NCI-H1417 treated with DMSO at 0.1 percent for 48 hours (cell line): Measurements from ENCODE around the gene NPY.
"Not testable (repeated sequence)": the region's sequence is repeated elsewhere in the genome, so short reads cannot be mapped to it uniquely, and the experiment has no call there.

Experiments used
- DNase-seq: peaks from one replicate; lab custom pipeline; 2025; lab: John Stamatoyannopoulos, UW

The NPY gene

GRCh38 chr7:24283897-24284698 lies at the start of gene NPY:
Gene NPY (plus strand): TSS chr7:24284190. CDS start chr7:24285241, 1,051 bp downstream.
- no peak for DNase-seq

GRCh38 chr7:24239260-24239659 lies 44.7 kb upstream of the NPY start:
- DNase-seq, result no peak

DNA sequence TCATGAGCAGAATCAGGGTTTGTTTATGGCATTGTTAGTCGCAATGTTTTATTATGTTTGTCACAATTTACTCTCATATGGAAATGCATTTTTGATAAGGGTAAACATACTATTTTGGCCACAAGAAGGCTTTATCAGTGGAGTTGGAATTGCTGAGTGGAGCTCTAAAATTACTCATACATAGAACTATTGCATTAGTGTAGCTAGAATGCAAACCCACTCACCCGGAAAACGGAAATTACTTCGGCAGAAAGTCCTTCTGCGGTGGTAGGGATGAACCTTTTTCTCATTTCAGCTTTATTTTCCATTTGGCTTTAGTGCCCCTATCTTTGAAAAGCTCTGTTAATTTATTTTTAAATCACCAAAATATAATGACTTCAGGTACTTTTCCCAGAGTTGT lies 42.8 kb upstream of the NPY start:
- no peak for DNase-seq

DNA sequence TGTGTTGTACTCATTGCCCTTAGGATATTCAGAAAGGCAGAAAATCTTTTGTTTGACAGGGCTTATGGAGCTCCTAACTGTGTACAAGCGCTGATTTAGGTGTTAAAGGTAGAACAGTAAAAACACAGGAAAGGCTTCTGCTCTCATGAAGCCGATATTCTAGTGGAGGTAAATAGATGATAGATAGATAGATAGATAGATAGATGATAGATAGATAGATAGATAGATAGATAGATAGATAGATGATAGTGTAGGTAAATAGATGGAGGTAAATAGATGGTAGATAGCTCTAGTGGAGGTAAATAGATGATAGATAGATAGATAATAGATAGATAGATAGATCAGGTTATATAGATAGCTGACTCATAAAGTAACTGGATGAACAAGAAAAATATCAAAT lies 39.4 kb upstream of the NPY start:
- no peak for DNase-seq

- DNase-seq, result no peak
Measured at GRCh38 chr7:24245362-24245761, 38.6 kb upstream of the NPY start.

DNA sequence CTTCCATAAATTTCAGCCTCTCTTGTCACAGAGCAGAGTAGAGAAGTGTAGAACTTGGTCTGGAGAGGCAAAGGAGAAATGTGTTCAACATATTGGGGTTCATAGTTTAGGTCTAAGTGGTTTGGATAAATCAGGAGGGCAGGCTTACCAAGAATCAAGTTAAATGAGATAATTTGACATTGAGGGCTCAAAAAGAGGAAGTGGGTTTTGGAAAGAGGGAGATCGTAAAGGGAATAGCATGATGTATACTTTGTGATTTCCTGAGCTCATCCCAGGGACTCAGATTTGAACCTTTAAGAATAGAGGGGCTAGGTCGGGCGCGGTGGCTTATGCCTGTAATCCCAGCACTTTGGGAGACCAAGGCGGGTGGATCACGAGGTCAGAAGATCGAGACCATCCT lies 34.7 kb upstream of the NPY start:
- no peak for DNase-seq

DNA sequence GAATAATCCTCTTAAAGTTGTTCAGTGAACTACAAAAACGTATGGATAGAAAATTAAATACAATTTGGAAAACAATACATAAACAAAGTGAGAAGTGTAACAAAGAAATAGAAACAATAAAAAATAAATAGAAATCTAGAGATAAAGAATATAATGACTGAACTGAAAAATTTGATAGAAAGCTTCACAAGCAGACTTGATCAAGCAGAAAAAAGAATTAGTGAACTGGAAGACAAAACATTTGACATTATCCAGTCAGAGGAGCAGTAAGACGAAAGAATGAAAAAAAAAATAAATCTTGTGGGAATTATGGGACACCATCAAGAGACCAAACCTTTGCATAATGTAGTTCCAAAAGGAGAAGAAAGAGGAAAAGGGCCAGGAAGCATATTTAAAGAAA lies 32.4 kb upstream of the NPY start:
- no peak for DNase-seq

DNA sequence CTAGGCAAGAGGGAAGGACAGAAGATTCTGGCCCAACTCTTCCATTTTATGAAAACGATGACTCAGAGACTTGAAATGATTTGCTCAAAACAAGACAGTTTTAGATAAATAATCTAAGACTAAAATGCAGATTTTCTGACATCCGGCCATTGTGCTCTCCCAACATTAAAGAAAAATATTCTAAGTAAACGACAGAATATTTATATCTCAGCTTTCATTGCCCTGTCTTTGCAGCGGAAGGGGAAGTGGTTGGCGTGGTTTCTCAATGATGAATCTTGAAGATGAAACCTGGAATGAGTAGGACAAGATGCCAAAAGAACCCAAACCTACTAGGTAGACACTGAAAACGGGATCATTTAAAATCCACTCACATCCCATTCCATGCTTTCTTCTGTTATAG lies 28.9 kb upstream of the NPY start:
- no peak for DNase-seq

GRCh38 chr7:24258324-24258723 lies 25.7 kb upstream of the NPY start:
- DNase-seq, result not testable (repeated sequence)

DNA sequence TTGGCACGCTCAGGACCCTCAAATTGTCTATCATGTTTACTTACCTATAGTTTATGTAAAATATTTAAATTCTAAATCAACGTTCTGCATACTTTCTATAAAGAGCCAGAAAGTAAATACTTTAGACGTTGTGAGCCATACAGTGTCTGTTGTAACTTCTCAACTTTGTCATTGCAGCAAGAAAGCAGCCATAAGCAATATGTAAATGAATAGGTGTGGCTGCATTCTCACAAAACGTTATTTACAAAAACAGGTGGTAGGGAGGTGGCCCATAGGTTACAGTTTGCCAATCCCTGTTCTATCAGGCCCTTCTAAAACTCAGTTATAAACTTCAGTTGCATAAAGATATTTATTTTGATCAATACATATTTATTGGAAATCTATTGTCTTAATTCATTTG lies 12.1 kb upstream of the NPY start:
- DNase-seq, result no peak

DNA sequence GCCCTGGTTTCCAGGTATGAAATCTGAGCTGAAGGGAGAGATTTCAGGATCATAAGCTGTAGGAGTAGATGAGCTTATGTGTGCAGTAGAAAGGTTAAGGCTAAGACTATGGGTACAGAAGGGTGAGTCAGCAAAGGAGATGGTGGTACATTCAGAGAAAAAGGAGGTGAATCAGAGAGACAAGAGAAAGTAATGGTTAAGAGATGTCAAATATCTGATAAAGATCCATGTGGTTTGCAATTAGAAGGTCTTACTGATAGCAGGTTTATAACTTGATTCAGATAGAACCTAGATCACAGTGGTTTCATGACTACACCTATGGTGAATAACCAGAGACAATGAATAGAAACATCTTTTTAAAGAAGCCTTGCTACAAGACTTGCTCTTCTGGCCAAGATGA lies 4.5 kb upstream of the NPY start:
- no peak for DNase-seq

DNA sequence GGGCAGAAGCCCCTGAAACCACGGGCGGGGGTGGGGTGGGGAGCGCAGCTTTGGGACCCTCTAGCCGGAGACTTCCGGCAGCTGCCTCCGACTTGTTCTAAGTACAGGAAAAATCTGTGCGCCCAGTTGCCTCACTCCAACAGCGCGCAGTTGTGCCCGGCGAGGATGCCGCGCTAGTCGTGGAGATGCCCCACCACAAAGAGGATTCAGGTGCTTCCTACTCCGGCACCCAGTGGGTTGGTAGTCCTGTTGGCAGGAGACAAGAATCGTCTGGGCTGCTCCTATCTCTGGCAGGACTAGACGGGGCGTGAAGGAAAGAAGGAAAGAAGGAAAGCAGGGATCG lies 465 bp upstream of the NPY start:
- no peak for DNase-seq

GRCh38 chr7:24284699-24285506 lies 913 bp downstream of the NPY start:
- DNase-seq, result no peak

DNA sequence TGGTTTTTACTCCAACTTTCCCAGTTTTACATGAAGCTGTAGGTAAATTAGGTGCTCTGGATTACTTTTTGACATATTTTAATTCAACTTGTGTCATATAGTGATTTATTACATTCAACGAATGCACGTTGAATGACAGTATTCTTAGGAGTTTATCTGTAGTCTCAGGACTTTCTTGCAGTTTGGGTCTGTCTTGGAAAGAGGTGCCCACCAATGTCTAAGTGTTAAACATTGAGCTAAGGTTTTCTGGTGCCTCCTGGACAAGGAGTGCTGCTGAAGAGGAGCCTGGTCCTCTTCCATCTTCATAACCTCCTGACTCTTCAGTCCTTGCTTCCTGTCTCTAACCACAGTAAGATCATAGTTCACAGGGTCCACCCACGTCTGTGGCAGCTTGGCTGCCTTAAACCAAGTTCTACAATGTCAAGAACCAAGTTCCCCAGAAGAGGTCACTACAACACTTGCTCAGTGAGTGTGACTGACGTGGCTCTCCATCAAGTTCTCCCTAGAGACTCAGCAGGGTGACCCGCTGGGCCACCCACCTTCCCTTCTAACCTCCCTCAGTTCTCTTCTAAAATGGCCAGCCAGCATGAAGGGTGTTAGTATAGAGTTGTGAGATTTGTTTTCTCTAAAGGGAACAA lies 6.1 kb downstream of the NPY start:
- no peak for DNase-seq

DNA sequence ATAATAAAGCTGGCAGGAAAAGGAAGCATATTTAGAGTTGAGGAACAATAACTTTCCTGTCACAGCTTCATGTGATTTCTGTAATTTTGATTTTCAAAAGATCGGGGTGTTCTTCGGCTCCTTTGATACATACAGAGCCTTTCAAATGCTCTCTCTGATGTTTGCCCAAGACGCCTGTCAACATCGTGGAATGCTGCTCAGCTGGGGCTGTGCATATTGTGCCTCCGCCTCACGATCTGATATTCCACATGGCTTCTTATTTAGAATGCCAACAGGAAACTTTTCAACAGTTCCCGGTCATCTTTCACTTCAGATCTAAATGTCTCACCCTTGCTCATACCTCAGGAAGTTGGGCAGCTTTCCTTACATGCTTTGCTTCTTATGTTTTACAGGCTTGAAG lies 7.3 kb downstream of the NPY start:
- no peak for DNase-seq

- peak; percentile 51 for DNase-seq
Measured at GRCh38 chr7:24297362-24297761, 13.4 kb downstream of the NPY start.

- DNase-seq, result no peak
Measured at GRCh38 chr7:24298696-24299095, 14.7 kb downstream of the NPY start.

DNA sequence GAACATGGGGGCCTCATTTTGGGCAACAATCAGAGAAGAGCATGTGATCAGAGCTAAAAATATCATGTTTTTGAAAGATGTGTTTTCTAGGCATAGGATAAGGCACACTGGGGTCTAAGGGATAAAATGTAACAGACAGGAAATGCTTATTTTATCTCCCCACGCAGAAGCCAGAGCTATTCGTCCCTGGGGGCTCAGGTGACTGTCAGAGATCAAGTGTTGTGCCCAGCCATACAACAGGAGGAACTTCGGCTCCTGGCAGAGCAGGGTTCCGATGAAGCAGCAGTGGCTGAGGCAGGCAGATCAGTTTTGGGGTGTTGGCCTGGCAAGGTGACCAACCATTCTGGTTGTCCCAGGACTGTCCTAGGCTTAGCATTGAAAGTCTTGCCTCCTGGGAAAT lies 15.2 kb downstream of the NPY start:
- no peak for DNase-seq

GRCh38 chr7:24301703-24302102 lies 17.7 kb downstream of the NPY start:
- no peak for DNase-seq

DNA sequence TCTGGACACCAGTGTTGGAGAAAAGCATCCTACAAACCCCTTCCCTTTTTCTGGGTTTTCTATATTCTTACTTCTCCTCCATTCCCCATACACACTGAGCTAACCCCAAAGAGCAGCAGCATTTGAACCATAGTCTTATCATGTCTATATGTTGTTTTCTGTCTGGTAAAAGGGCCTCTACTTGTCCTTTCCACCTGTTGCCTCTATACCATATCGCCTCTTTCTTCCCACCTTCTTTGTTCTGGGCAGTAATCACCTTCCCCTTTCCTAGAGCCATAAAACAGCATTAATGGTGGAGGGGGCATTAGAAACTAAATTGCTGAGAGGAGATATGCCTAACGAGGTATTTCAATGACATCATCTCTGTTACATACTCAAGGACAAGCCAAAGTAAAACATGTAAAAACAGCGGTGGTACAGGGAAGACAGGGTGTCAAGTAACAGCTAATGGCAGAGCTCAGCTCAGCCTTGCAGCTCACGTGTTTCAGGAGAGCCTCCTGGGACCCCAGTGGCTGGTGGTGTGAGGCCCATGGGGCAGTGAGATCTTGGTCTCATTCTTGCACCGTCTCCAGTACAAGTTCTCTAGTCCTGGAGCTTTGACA lies 20.6 kb downstream of the NPY start:
- no peak for DNase-seq

GRCh38 chr7:24307326-24307725 lies 23.3 kb downstream of the NPY start:
- no peak for DNase-seq

GRCh38 chr7:24312588-24312987 lies 28.6 kb downstream of the NPY start:
- DNase-seq, result no peak

DNA sequence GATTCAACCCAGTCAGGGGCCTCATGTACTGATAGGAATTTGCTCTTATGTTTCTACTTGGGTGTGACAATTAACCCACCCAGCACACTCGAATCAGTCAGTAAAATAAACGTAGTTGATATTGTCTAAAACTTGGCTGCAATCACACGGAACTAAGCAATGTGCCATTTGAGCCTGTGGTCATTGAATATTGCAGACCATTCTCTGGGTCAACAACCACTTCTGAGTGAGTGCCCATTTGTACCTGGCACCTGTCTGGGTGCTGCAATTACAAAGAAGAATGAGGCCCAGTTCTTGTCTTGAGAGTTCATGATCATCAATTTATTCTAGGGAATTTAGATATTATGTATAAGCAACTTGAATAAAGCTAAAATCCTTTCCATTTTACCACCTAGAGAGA lies 29.8 kb downstream of the NPY start:
- no peak for DNase-seq
